Activated CD4-positive, alpha-beta T cell treated with anti-CD3 and anti-CD28 coated beads, Interleukin-2, amount 10 ng/mL, durations not matched to agents 7 days and 5 days (primary cell): ENCODE results near the gene ABCA2. TPM values are rescaled to one million over a fixed set of nuclear protein-coding genes. Genes with fewer than 3 reads are reported as not detected.

Source experiments
- CTCF ChIA-PET: fragments of 350-600 bp; sonication (Branson Sonifier 250); formaldehyde crosslinking; loops from one replicate; lab custom pipeline; 2021; ENCODE audit warnings: antibody characterized with exemption; lab: Charles Lee
- POLR2A ChIA-PET: fragments of 350-600 bp; sonication (Branson Sonifier 250); formaldehyde crosslinking; loops from one replicate; lab custom pipeline; 2021; ENCODE audit warnings: antibody characterized with exemption; lab: Charles Lee
- DNase-seq: peaks from one replicate; pipeline ENCODE4 v3.0.0-alpha.2; 2020
- H3K27ac Mint-ChIP-seq: one replicate; pipeline ENCODE4 v1.8.0; 2021; ENCODE audit warnings: mild to moderate bottlenecking, moderate library complexity, mixed read lengths
- H3K27me3 Mint-ChIP-seq: one replicate; pipeline ENCODE4 v1.8.0; 2021; ENCODE audit warnings: mixed read lengths
- H3K36me3 Mint-ChIP-seq: one replicate; pipeline ENCODE4 v1.8.0; 2021; ENCODE audit warnings: low read depth, mixed read lengths
- H3K4me1 Mint-ChIP-seq: one replicate; pipeline ENCODE4 v1.8.0; 2021; ENCODE audit warnings: mixed read lengths
- H3K4me3 Mint-ChIP-seq: one replicate; pipeline ENCODE4 v1.8.0; 2021; ENCODE audit warnings: mild to moderate bottlenecking, moderate library complexity, mixed read lengths
- H3K9me3 Mint-ChIP-seq: one replicate; pipeline ENCODE4 v1.8.0; 2021; ENCODE audit warnings: mixed read lengths
- total RNA-seq, 2 experiments: library from RNA; stranded (reverse); gene quantifications; one replicate each; pipeline ENCODE4 v1.2.3, GENCODE V29; 2021

The ABCA2 gene
- total RNA-seq, 2 experiments from 2014 or later: 67.7 to 70.3 TPM

GRCh38 chr9:136979769-136980587, 48.1 kb downstream of the ABCA2 start:
- ChIA-PET CTCF (interaction anchor here (0.5 to 2.0 kb wide), 3 partner anchors 7 to 138 kb away, joined by 5 read pairs; partner anchors contain the start of genes ABCA2 and AJM1), POLR2A (no interaction called here)
- DNase-seq: no peak
- Mint-ChIP-seq H3K36me3 (no peaks in the 10 kb centered on the region), H3K4me3 (no peak overlapping the region), H3K9me3 (no peaks in the 10 kb centered on the region), H3K27ac (no peak overlapping the region), H3K4me1 (peaks cover 11% of the 10 kb centered on the region), H3K27me3 (peaks cover 14% of the 10 kb centered on the region)

- POLR2A ChIA-PET: interaction anchor here (0.8 kb wide), 1 partner anchor 13 kb away, joined by 3 read pairs; the partner anchor contains the start of gene PAXX
- CTCF ChIA-PET: interaction anchor here (0.5 to 1.5 kb wide), 5 partner anchors 8 to 137 kb away, joined by 3 to 5 read pairs (median 5); partner anchors contain the start of genes AJM1, C8G and FBXW5
- DNase-seq: no peak
- Mint-ChIP-seq H3K27me3 (peaks cover 6% of the 10 kb centered on the region), H3K9me3 (no peaks in the 10 kb centered on the region), H3K27ac (no peak overlapping the region), H3K4me3 (no peak overlapping the region), H3K36me3 (no peaks in the 10 kb centered on the region), H3K4me1 (peaks cover 15% of the 10 kb centered on the region)
Measured at GRCh38 chr9:136978865-136979544, 49.0 kb downstream of the ABCA2 start.

DNA sequence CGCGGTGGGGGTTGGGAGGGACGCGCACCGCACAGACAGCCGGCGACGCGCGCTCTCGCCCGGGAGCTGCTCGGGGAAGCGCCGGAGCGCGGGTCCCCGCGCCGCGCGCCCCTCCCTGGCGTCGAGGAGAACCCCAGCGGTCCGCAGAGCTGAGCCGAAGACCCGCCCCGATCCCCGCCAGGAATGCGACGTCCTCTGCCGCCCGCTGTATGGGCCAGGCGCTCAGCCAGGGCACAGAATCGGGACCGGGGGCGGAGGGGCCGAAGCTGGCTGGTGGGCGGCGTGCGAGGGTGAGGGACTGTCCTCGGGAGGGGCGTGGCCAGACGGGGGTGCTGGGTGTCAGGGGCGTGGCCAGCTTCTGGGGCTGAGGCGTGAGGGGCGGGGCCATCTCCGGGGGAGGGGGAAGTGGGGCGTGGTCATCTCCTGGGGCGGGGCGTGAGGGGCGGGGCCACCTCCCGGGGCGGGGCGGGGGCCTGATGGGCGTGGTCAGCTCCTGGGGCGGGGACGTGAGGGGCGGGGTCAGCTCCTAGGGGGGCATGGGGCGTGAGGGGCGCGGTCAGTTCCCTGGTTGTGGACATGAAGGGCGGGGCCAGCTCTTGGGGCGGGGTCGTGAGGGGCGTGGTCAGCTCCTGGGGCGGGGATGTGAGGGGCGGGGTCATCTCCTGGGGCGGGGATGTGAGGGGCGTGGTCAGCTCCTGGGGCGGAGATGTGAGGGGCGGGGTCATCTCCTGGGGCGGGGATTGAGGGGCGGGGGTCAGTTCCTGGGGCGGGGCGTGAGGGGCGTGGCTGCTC, 49.8 kb downstream of the ABCA2 start:
- DNase-seq: peak; percentile 75
- ChIA-PET POLR2A (interaction anchor here (0.8 kb wide), 1 partner anchor 14 kb away, joined by 3 read pairs; the partner anchor contains the start of gene PAXX), CTCF (interaction anchor here (0.7 to 1.5 kb wide), 4 partner anchors 10 to 136 kb away, joined by 3 to 5 read pairs (median 4); partner anchors contain the start of genes AJM1, C8G, CLIC3 and FBXW5)
- no peak overlapping the region for H3K27ac Mint-ChIP-seq
- H3K27me3 Mint-ChIP-seq: peaks cover 1% of the 10 kb centered on the region
- H3K4me1 Mint-ChIP-seq: peaks cover 13% of the 10 kb centered on the region
- H3K4me3 Mint-ChIP-seq: no peak overlapping the region
- no peaks in the 10 kb centered on the region for H3K36me3 Mint-ChIP-seq
- H3K9me3 Mint-ChIP-seq: no peaks in the 10 kb centered on the region

GRCh38 chr9:136977649-136978072, 50.4 kb downstream of the ABCA2 start:
- POLR2A ChIA-PET: no interaction called here
- Mint-ChIP-seq H3K4me3 (no peak overlapping the region), H3K27ac (no peak overlapping the region), H3K27me3 (peaks cover 1% of the 10 kb centered on the region), H3K36me3 (no peaks in the 10 kb centered on the region), H3K9me3 (no peaks in the 10 kb centered on the region), H3K4me1 (peaks cover 13% of the 10 kb centered on the region)
- CTCF ChIA-PET: interaction anchor here (0.7 to 1.2 kb wide), 3 partner anchors 9 to 32 kb away, joined by 3 to 5 read pairs (median 3); partner anchors contain the start of genes C8G, CLIC3 and FBXW5
- DNase-seq: no peak

DNA sequence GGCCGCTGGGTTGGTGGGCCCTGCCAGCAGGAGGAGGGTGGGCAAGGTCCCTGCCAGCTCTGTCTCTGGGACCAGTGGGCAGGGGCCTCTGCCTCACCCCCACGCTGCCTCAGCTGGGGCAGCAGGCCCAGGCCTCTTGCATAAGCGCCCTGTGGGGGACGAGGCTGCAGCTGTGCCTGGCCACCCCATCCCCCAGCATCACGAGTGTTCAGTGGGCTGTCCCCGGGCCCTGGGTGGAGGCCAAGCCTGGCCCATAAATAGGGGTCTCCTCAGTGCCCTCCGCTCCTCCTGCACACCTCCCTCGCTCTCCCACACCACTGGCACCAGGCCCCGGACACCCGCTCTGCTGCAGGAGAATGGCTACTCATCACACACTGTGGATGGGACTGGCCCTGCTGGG, 50.8 kb downstream of the ABCA2 start, which contains the start of gene PTGDS:
Gene PTGDS (plus strand): TSS at position 282 of the 400 bp plus-strand sequence. CDS start 75 bp downstream, at position 357.
- no peaks in the 10 kb centered on the region for H3K36me3 Mint-ChIP-seq
- H3K9me3 Mint-ChIP-seq: no peaks in the 10 kb centered on the region
- ChIA-PET CTCF (interaction anchor here (1.1 to 3.0 kb wide), 2 partner anchors 48 to 58 kb away, joined by 3 to 15 read pairs; no protein-coding TSS in a partner anchor), POLR2A (no interaction called here)
- no peak within 1 kb of the TSS for H3K4me3 Mint-ChIP-seq
- no peak for DNase-seq
- no peak within 1 kb of the TSS for H3K27ac Mint-ChIP-seq
- H3K27me3 Mint-ChIP-seq: peaks cover 1% of the 10 kb centered on the region
- H3K4me1 Mint-ChIP-seq: peaks cover 13% of the 10 kb centered on the region

- peak overlapping the region; percentile 55 for H3K4me3 Mint-ChIP-seq
Measured at GRCh38 chr9:136975644-136976043, 52.4 kb downstream of the ABCA2 start.

DNA sequence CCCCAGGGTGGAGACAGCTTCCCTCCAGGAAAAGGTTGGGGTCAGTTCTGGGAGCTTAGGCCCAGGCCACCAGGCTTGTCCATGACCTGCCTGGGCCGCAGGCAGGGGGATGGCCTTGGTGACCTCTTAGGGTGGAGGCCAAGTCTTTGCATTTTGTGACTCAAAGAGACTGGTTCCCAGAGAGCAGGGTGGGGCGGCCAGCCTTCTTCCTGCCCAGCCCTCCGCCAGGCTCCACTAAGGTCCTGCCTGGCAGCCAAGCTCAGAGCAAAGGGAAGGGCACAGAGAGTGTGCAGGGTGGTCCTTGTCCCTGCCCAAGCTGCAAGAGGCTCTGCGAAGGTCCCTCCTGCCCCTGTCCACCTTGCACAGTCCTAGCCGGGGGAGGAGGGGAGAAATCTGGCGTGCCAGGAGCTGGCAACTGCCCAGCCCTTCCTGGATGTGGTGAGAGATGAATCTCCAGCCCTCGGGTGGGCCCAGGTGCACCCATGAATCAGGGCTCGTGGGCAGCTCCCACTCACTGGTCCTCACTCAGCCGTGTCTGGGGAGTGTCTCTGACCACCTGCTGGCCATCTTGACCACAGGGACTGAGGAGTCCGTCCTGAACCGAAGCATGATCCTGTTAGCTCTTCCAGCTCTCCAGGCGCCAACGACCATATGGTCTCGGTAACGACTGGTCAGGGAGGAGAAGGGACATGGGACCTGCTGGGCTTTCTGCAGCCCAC, 53.1 kb downstream of the ABCA2 start:
- ChIA-PET CTCF (interaction anchor here (0.6 to 3.4 kb wide), 8 partner anchors 9 to 135 kb away, joined by 3 to 15 read pairs (median 6); partner anchors contain the start of genes C8G and FBXW5), POLR2A (no interaction called here)
- H3K36me3 Mint-ChIP-seq: no peaks in the 10 kb centered on the region
- peak overlapping the region; percentile 55 for H3K4me3 Mint-ChIP-seq
- peak overlapping the region; percentile 72 for H3K27ac Mint-ChIP-seq
- no peak for DNase-seq
- H3K27me3 Mint-ChIP-seq: peaks cover 1% of the 10 kb centered on the region
- peaks cover 13% of the 10 kb centered on the region for H3K4me1 Mint-ChIP-seq
- no peaks in the 10 kb centered on the region for H3K9me3 Mint-ChIP-seq

More at GRCh38 chr9:136975644-136976043, 52.4 kb downstream of the ABCA2 start:
- peak overlapping the region; percentile 66 for H3K27ac Mint-ChIP-seq
- peaks cover 1% of the 10 kb centered on the region for H3K27me3 Mint-ChIP-seq
- POLR2A ChIA-PET: no interaction called here
- no peaks in the 10 kb centered on the region for H3K36me3 Mint-ChIP-seq
- CTCF ChIA-PET: interaction anchor here (0.6 to 3.4 kb wide), 12 partner anchors 8 to 136 kb away, joined by 3 to 15 read pairs (median 4); partner anchors contain the start of genes AJM1, C8G and FBXW5
- peaks cover 13% of the 10 kb centered on the region for H3K4me1 Mint-ChIP-seq
- H3K9me3 Mint-ChIP-seq: no peaks in the 10 kb centered on the region
- peak; percentile 33 for DNase-seq

GRCh38 chr9:136973618-136974617, 54.1 kb downstream of the ABCA2 start:
- H3K36me3 Mint-ChIP-seq: no peaks in the 10 kb centered on the region
- H3K27me3 Mint-ChIP-seq: peaks cover 1% of the 10 kb centered on the region
- no peak for DNase-seq
- H3K27ac Mint-ChIP-seq: peak overlapping the region; percentile 57
- peaks cover 13% of the 10 kb centered on the region for H3K4me1 Mint-ChIP-seq
- POLR2A ChIA-PET: no interaction called here
- CTCF ChIA-PET: interaction anchor here (0.6 to 3.4 kb wide), 6 partner anchors 21 to 61 kb away, joined by 3 to 15 read pairs (median 5); partner anchors contain the start of genes C8G and FBXW5
- H3K4me3 Mint-ChIP-seq: no peak overlapping the region
- H3K9me3 Mint-ChIP-seq: no peaks in the 10 kb centered on the region

- POLR2A ChIA-PET: no interaction called here
- DNase-seq: no peak
- Mint-ChIP-seq H3K9me3 (no peaks in the 10 kb centered on the region), H3K27me3 (peaks cover 1% of the 10 kb centered on the region), H3K27ac (no peak overlapping the region), H3K4me3 (no peak overlapping the region), H3K36me3 (no peaks in the 10 kb centered on the region), H3K4me1 (peaks cover 13% of the 10 kb centered on the region)
- CTCF ChIA-PET: interaction anchor here (0.6 to 3.4 kb wide), 3 partner anchors 20 to 57 kb away, joined by 3 to 9 read pairs (median 3); partner anchors contain the start of genes C8G and FBXW5
Measured at GRCh38 chr9:136972743-136973142, 55.3 kb downstream of the ABCA2 start.

DNA sequence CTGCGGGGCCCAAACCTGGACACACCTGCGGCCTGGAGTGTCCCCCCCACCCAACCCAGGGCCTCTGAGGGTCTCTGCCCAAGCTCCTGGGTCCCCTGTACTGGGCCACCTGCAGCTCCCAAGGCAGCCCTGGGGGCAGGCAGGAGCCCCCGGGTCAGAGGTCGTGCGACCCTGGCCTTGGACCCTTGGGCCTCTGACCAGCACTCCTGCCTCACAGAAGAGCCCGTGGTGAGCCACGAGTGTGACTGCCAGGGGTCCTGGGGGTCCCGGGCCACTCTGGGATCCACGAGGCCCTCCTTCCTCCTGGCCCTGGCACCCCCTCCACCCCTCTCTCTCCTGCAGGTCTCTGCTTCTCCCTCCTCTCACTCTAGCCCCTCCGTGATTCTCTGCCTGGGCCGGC, 55.7 kb downstream of the ABCA2 start:
- no peak for DNase-seq
- Mint-ChIP-seq H3K27me3 (peaks cover 1% of the 10 kb centered on the region), H3K36me3 (no peaks in the 10 kb centered on the region), H3K27ac (no peak overlapping the region), H3K4me3 (no peak overlapping the region), H3K4me1 (peaks cover 13% of the 10 kb centered on the region), H3K9me3 (no peaks in the 10 kb centered on the region)
- ChIA-PET POLR2A (no interaction called here), CTCF (interaction anchor here (3.4 kb wide), 1 partner anchor 27 kb away, joined by 9 read pairs; the partner anchor contains the start of genes C8G and FBXW5)
